GM18867 (cell line): ENCODE data around the gene FBXO5.
"Not testable (repeated sequence)": the region's sequence is repeated elsewhere in the genome, so short reads cannot be mapped to it uniquely, and the experiment has no call there.

Experiments used
- ATAC-seq: cut with Tn5 transposase; IDR thresholded peaks from one replicate; pipeline ENCODE4 v1.9.1; 2021; ENCODE audit warnings: mild to moderate bottlenecking, moderate library complexity; ENCODE audit not compliant: unreplicated experiment

FBXO5 gene

GRCh38 chr6:152993431-152993830 is 10.6 kb upstream of the FBXO5 start:
- no peak for ATAC-seq

GRCh38 chr6:152986978-152987377 is 4.1 kb upstream of the FBXO5 start:
- no peak for ATAC-seq

- not testable (repeated sequence) for ATAC-seq
Measured at GRCh38 chr6:152985300-152985699, 2.5 kb upstream of the FBXO5 start.

- peak; percentile 25 for ATAC-seq
Measured at GRCh38 chr6:152984513-152984872, 1.7 kb upstream of the FBXO5 start.

GRCh38 chr6:152983637-152984512 is 1.0 kb upstream of the FBXO5 start:
- ATAC-seq, result peak; percentile 22

GRCh38 chr6:152981989-152982903 is 595 bp downstream of the FBXO5 start:
- peak; percentile 0 for ATAC-seq

GRCh38 chr6:152981219-152981618 is 1.6 kb downstream of the FBXO5 start:
- no peak for ATAC-seq

GRCh38 chr6:152980656-152981055 is 2.2 kb downstream of the FBXO5 start:
- ATAC-seq, result no peak

- no peak for ATAC-seq
Measured at GRCh38 chr6:152979116-152979515, 3.7 kb downstream of the FBXO5 start.

GRCh38 chr6:152978058-152978457 is 4.8 kb downstream of the FBXO5 start:
- ATAC-seq, result no peak

GRCh38 chr6:152977556-152977955 is 5.3 kb downstream of the FBXO5 start:
- ATAC-seq, result no peak

GRCh38 chr6:152976749-152977148 is 6.1 kb downstream of the FBXO5 start:
- ATAC-seq, result no peak

- peak; percentile 74 for ATAC-seq
Measured at GRCh38 chr6:152975204-152975915, 7.5 kb downstream of the FBXO5 start.

GRCh38 chr6:152973916-152974315 is 8.9 kb downstream of the FBXO5 start:
- ATAC-seq, result no peak

- ATAC-seq, result no peak
Measured at GRCh38 chr6:152969688-152970418, 13.0 kb downstream of the FBXO5 start.

GRCh38 chr6:152966168-152966894 is 16.5 kb downstream of the FBXO5 start:
- not testable (repeated sequence) for ATAC-seq

GRCh38 chr6:152959333-152959732 is 23.5 kb downstream of the FBXO5 start:
- no peak for ATAC-seq

GRCh38 chr6:152957796-152958195 is 25.0 kb downstream of the FBXO5 start:
- no peak for ATAC-seq

- peak; percentile 76 for ATAC-seq
Measured at GRCh38 chr6:152954443-152954842, 28.4 kb downstream of the FBXO5 start.
